Peyer's patch (tissue), 4 donors: Measurements from ENCODE around the gene TIMM8A.

Source experiments
- CTCF ChIP-seq, 6 experiments: fragments of 450-650 bp in 4 of 6; fragments of 200-600 bp in 2 of 6; sonication (generic) in 1 of 6; IDR thresholded peaks; one replicate each; pipeline ENCODE4 v1.5.1; 2017 to 2019; ENCODE audit warnings: antibody characterized with exemption in 6 of 6, mild to moderate bottlenecking in 3 of 6, moderate library complexity in 1 of 6
- POLR2A ChIP-seq, 2 donors: fragments of 450-650 bp; IDR thresholded peaks; one replicate each; pipeline ENCODE4 v1.5.1; 2017; ENCODE audit warnings: antibody characterized with exemption in 2 of 2, mild to moderate bottlenecking in 2 of 2, moderate library complexity in 2 of 2

DNA sequence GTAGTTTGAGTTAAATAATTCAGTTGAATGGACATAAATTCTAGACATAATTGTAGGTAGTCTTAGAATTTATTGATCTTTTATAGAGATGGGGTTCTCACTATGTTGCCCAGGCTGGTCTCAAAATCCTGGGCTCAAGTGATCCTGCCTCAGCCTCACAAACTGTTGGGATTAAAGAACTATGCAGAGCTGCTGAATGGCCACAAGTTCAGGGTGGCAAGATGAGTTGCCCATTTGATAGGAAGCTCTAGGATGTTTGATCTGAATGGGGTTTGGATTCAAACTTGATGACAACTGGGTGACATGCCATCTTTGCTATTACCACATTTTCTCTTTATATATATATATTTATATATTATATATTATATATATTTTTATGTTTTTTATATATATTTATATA lies 45.8 kb upstream of the TIMM8A start:
- TF ChIP-seq CTCF (IDR thresholded peaks at IDR 0.05): no peak
- TF ChIP-seq POLR2A (IDR thresholded peaks at IDR 0.05): no peak
